Measurements from ENCODE around the gene ITSN1.
"Not testable (repeated sequence)": the region's sequence is repeated elsewhere in the genome, so short reads cannot be mapped to it uniquely, and the experiment has no call there.

The ITSN1 gene

DNA sequence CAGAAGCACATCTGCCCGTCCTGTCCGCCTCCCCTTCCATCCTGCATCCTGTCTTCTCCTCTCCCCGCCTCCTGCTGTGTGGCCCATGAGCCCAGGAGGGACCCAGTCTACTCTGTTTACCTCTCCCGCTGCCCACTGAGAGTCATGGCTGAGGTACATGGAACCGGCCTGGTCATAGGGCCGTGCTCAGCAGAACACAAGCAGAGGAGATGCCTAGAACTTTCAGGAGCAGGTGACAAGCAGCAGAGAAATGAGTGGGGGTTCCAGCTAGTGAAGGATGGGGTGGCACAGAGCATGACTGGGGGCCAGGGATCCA lies 202.5 kb downstream of the ITSN1 start:
- no peak for DNase-seq

DNA sequence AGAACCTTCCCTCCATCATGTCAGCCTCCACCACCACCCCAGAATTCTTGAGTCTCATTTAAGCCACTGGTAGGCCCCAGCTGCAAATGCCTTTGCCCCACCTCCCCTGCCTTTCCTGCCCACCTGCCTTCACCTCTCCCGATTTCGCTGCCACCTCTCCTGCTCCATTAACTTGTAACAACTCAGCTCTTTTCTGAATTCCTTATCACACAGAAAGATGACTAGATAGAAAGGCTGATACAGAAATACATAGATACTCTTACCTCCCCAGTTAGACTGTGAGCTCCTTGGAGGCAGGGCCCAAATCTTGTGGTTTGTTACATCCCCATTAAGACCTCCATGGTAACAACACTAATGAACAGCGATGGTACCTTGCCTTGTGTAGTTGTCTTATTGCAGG lies 203.8 kb downstream of the ITSN1 start:
- DNase-seq = no peak

DNA sequence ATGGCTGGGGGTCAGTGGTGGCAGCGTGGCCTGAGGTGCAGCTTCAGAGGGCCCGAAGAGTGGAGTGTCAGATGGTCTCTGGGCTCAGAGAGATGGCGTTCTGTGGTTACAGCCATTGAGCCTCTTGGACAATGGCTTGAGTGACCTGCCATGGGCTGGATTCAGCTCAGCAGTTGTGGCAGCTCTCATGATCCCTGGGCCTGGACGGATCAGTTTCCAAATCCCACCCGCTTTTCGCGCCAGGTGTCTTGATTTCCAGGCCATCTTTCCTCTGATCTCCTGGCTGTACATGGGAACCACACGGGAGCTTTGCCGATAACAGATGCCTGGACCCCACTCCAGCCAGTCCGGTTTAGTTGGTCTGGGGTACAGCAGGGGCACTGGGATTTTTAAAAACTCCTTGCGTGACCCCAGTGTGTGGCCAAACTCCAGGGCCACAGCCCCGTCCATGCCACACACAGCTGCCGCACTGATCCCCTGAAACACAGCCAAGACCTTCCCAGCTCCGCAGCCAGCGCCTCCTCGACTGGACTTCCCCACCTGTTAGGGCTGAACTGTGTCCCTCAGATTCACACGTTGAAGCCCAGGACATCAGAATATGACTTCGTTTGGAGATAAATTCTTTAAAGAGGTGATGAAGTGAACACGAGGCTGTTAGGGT lies 205.4 kb downstream of the ITSN1 start:
- DNase-seq = no peak

DNA sequence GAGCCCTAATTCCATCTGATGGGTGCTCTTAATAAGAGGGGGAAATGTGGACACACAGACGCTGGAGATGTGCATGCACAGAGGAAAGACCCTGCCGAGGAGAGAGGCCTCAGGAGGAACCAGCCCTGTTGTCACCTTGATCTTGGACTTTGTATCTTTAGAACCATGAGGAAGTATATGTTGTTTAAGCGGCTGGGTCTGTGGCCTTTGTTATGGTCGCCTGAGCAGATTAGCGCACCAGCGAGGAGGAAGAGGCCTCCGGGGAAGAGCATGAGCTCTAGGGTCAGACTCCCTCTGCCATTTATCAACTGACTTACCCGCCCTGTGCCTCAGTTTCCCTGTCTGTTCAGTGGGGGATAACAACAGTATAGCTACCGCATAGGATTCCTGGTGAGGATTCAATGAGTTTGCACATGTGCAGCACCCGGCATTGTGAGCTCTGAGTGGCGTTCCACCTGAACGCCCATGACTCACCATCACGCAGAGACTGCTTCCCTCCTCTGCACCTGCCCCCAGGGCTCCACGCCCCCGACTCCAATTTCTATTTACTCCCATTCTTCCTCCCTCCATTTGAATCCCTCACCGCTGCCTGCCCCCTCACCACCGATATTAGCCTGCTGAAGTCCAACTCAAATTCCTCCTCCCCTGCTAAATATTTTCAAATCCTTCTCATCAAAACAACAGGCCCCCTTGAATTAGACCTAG lies 206.1 kb downstream of the ITSN1 start:
- DNase-seq = peak; percentile 27

DNA sequence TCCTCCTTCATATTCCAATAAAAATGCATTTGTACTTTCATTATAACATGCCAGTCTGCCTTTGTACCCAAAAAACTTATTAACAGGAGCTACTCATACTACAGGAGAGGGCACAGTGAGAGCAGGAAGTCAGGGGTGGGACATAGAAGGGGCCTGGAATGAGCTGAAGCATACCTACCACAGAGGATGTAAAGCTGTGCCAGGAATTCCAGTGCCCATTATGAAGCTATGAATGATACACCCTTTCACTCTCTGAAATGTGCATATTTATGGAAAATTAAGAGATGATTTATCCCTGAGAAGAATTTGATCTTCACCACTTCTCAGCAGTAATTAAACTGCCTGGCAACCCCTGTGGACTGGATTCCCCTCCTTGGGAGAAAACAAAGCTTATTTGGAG lies 207.5 kb downstream of the ITSN1 start:
- no peak for DNase-seq

DNA sequence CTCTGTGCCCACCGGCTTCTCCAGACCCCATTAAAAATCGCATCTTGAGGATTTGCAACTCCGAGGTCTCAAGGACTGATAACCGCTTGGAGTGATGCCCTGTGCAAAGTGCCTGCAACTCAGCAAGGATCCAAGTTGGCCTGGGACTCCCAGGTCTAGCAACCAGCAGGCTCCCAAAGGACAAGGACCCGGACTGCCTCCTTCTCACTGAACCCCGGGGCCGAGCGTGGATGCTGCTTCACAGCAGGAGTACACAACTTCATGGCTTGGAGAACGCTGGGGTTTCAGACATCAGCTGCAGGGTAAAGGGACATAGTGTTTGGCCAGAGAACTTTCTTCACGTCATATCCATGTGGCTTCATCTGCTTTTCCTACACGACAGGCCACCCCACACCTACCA lies 208.1 kb downstream of the ITSN1 start:
- no peak for DNase-seq

DNA sequence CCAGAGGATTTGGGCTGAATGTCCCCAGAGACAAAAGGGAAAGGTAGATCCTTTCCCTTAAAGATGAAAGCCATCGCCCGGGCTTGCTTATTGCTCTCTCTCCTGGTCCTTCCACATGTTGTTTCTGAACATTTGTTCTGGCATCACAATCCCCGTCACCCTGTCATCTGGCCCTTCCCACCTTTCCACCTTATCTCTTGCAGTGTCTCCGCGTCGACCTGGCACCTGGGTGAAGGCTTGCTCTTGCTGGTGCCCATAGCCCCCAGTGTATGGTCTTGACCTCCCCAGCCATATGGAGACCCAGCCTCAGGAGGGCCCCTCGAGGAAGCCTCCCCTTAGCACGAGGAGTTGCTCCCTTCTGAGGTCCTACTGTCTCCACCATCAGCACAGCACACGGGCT lies 208.7 kb downstream of the ITSN1 start:
- no peak for DNase-seq

DNA sequence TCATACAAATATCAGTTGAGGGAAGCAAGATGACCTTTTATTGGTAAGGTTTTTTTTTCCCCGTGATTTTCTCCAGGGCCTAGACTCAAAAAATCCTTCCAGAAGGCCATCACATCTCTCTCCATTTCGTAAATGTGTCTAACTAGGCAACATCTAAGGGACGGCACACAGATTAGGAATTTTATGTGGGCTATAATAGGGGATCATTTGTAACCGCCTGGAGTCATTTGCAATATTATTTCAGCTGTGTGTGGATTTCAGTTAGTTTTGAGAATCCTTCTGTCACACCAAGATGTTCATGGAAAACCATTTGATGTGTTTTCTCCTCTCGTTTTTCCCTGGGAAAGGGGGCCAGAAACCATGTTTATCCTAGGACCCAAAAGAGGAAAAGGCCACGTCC lies 210.2 kb downstream of the ITSN1 start:
- no peak for DNase-seq

DNA sequence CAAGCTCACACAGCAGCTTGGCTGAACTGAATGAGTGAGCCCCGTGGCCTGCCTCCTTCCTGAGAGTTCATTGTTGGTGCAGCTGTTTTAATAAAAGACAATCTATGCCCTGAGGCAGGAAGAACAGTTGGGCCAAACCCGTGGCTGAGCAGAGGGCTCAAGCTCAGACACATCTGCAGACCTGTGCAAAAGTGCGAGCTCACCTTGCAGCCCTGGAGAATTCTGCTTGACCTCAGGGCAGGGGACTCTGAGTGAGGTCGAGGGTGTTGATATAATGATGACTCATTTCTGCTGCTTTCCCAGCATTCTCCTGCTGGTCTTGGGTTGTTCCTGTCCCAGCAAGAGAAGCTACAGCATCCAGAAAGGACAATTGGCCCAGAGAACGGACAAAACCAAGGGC lies 212.3 kb downstream of the ITSN1 start:
- DNase-seq = no peak

DNA sequence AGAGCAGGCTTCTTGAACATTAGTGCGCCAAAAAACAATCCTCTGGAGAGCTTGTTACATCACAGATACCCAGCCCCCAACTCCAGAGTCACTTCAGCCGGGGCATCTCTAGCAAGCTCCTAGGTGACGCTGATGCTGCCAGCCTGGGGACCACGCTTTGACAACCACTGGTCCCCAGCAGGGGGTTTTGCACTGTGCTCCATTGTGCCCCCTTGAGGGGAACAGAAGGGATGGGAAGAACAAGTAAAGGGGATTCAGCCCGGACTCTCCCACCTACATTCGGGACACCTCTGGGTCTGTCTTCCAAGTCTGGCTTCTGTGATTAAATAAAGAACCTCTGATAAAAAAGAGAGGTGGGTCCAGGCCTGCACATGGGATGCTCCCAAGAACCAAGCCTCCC lies 212.9 kb downstream of the ITSN1 start:
- no peak for DNase-seq

DNA sequence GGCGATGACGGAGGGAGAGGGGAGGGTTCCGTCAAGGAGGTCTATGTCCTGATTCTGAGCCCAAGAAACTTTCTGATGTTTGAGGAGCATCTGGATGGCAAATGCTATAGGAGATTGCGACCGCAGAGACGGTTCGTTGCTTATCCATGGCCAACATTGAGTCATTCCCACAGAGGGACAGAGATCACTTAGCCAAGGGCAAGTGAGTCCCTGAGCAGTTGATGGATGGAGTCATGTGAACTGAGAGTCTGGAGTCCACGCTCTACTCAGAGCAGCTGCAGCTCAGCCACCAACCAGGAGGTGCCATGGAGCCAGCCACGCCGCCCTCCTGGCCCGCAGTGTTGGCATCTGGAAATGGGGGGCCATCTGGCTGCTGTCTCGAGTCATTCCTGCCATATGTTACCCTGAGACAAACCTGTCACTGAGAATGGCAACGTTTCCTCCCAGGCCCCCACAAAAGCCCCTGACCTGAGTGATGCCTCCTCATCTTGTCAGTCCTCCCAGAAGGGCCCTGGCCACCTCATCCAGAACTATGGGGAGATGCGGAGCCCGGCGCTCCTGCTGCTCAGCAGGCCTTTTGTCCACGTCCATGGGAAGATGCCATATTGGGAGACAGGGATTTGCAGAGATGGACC lies 214.7 kb downstream of the ITSN1 start:
- DNase-seq = no peak

DNA sequence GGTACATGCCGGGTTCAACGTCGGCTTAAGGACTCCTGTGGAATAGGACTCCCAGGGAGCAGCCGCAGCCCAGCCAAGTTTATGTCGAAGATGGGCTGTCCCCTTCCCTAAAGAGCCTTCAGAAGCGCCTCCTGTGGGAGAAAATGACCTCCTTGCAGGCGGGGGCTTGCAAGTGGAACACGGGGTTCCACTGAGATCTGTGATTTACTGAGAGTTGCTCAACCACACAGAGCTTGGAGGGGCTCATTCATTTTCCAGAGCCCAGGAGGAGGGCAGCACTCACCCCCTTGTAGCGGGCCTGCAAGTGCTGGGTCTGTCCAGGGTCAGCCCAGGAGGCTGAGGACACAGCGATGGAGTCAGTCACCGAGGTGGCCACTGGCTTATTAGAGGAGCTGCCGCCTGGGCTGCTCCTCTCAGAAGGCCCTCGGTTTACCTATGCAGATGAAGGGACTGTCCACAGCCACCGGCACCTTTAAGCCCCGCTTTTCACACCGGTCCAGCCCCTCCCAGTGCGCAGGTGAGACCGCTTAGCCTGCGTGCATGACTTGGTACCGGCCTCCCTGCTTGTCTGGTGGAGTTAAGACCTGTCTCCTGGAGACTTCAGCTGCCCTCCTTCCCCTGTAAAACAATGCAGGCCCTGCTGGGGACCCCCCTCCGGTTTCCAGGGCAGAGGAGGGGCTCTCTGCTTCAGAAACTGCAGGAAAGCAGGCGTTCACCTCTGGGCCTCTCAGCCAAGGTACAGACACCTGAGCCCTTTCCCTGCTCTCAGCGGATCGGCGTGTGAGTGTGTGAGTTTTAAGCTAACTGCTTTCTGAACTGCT lies 215.8 kb downstream of the ITSN1 start:
- DNase-seq = no peak

DNA sequence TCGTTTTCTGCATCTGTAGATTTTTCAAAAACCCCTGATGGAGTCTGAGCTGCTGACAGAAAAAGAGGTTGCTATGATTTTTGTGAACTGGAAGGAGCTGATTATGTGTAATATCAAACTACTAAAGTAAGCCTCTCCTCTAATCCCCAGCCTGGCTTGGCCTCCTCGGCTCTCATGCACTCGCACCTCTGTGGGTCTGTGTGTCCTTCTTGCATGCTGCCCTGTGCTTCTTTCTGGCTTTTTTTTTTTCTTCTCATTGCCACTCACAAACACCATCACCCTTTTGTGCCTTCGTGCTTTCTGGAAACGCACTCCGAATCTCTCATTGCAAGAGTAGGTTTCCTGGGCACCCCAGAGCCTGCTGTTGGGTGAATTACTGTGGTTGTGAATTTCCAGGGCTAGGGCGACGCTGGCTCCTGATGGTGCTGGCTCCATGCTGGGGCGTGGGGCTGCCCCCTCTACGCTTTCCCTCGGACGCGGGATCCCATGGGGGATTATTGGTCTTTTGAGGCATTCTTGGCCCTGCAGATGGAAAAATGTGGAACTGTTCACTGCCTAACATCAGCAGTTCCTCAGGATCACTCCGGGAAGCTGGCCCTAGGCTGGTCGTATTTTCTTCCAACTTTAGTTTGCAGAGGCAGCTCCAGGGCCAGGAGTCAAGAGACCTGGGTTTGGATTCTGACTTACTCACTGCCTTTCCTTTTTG lies 216.5 kb downstream of the ITSN1 start:
- DNase-seq = no peak

DNA sequence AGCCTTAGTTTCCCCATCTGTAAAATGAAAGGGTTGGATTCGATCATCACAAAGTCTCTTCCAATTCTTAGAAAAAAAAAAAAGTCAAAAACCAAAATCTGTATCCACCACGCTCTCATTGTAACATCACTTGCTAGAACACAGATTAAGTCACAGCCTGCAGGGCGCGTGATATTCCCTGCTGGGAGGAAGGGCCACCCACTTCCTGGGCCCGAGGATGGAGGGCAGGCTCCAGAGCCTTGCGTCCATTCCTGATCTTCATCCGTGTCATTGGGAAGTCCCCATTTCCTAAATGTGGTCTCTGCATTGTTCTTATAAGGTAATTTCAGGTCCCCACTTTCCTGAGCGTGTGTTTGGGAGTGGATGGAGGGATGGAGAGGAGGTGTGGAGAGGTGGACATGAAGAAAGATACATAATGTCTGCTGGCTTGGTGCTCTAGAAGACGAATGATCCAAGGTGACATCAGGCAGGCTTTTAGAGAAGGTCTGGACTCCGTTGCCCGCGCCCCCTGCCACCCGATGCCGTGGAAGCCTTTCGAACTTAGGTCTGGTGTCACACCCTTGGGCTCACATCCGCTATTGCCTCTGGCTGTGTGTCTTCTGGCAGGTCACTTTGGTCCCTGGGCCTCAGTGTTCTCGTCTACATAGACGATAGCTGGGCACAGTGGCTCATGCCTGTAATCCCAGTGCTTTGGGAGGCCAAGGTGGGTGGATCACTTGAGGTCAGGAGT lies 217.2 kb downstream of the ITSN1 start:
- DNase-seq = no peak

DNA sequence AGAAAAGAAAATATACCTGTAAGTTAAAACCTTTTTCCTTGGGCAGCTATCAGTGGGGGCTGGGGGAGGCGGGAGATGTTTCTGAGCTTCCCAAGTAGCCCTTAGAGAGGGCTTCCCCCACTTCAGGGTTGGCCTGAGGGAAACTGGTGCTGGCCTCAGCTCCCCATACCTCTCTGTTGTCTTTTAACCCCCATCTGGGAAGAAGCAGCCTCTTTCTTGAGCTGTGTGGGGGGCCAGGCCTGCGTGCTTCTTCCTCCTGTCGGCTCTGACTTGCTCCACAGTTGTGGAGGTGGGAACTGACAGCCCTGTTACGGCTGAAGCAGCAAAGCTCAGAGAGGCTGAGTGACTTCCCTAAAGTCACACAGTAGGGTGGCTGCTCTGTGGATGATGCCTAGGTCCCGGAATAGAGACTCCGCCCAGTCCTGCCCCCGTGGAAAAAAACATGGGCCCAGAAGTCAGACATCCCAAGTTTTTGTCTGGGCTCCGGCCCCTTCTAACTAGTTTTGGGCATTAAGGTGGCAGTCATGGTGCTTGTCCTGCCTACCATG lies 218.1 kb downstream of the ITSN1 start:
- DNase-seq = no peak

DNA sequence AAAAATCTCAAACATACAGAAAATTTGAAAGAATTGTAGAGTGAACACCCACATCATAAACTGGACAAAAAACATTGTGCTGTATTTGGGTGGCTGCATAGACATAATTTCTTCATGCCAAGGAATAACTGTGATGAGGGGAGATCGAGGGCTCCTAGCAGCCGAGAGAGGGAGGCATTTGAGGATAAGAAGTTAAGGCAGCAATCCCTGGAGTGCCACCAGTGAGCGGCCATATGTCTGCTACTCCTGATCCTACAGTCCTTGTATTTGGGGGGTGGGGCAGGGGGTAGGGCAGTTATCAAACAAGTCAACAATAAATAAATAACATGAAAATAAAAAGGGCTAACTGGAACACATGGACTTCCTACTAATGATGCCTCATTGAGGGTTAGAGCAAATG lies 218.8 kb downstream of the ITSN1 start:
- DNase-seq = no peak

DNA sequence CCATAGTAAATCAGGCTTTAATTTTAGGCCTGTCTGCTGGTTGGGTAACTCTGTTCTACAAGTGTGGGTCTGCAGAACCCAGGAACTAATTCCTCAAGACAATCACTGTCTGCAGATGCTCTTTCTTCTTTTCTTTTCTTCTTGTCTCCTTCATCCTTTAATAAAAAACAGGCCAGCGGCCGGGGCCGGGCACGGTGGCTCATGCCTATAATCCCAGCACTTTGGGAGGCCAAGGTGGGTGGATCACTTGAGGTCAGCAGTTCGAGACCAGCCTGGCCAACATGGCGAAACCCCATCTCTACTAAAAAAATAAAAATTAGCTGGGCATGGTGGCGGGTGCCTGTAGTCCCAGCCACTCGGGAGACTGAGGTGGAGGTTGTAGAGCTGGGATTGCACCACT lies 220.9 kb downstream of the ITSN1 start:
- DNase-seq = not testable (repeated sequence)

DNA sequence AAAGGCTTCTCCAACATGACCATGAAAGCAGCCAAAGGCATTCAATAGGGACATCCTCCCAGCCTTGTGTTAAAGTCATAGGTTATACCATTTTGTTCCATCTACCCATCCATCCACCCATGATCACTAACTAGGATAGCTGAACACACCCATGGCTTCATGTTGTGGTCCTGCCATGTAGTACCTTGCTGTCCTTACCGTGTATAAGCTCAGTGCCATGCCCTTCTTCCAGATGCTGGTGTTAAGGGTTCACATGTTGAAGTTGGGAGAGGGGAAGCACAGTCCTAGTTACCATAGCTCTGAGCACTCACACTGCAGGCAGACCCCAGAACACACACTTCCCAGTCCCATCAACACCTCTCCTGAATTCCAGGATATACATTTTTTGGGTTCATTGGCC lies 221.8 kb downstream of the ITSN1 start:
- DNase-seq = no peak

DNA sequence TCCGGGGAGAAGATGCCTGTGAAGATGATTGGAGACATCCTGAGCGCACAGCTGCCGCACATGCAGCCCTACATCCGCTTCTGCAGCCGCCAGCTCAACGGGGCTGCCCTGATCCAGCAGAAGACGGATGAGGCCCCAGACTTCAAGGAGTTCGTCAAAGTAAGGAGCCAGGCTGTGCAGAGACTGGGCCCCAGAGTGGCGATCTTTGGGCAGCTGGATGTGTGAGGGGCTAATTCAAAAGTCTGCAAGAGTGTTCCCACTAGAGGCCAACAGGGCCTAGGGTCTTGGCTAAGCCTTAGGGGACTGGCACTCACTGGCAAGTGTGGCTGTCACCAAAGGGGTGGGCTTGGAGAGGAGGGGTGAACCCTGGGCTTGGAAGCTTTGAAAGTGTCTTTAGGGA lies 222.9 kb downstream of the ITSN1 start:
- DNase-seq = no peak

DNA sequence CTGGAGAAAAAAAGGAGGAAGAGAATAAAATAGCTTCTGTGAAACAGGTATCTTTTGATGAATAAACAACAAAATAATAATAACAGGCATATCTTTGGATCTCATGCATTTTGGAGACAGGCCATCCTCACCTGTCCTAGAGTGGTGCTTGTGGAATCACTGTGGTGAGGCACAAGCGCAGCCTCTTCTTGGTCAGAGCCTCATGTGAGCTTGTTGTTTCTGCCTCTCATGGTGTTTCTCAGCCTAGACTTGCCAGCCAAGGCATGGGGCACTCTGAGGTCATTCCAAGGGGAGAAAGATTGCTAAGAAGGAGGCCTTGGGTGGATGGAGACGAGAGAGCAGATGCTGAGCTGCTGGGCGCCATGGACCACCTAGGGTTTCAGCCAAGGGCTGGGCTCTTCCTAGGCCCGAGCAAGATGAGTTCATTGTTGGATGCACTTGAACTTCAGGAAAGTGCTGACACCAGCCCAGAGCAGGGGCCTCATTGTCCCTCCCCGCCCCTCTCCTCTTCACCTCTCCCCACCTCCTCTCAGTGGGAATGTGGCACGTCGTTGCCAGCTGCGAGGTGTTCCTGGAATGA lies 223.8 kb downstream of the ITSN1 start:
- no peak for DNase-seq

DNA sequence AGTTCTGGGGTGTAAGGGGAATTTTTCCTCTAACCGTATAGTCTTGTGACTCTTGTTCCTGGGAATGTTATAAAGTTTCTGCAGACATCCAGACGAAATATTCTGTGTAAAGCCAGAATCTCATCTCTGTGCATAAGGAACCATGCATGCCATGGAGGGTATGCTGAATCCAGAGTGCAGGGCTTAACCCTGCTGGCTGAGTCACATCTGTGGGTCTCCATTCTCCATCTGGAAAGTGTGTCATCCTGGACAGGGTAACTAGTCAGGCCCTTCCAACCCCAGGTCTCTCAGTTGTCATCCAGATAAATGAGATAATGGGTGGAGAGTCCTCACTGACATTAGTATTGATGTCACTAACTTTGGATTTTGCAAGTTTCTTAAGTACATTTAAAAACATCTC lies 224.5 kb downstream of the ITSN1 start:
- no peak for DNase-seq

DNA sequence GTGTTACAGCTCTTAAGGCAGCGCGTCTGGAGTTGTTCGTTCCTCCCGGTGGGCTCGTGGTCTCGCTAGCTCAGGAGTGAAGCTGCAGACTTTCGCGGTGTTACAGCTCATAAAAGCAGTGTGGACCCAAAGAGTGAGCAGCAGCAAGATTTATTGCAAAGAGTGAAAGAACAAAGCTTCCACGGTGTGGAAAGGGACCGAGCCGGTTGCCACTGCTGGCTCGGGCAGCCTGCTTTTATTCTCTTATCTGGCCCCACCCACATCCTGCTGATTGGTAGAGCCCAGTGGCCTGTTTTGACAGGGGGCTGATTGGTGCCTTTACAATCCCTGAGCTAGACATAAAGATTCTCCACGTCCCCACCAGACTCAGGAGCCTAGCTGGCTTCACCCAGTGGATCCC lies 225.6 kb downstream of the ITSN1 start:
- not testable (repeated sequence) for DNase-seq

All from NCI-H526 treated with DMSO at 0.1 percent for 48 hours (cell line).